GM12878 (cell line): Measurements from ENCODE around the gene MIA.
"Not testable (repeated sequence)": the region's sequence is repeated elsewhere in the genome, so short reads cannot be mapped to it uniquely, and the experiment has no call there.

ENCODE experiments used
- CHD4 ChIP-seq: fragments of 200-600 bp; sonication (generic); IDR thresholded peaks from 2 replicates; pipeline ENCODE4 v1.6.1; 2016; ENCODE audit warnings: mild to moderate bottlenecking
- EP300 ChIP-seq, 2 experiments: fragments of 150-350 bp in 1 of 2; IDR thresholded peaks; 2 replicates each; pipeline ENCODE4 v1.6.1; 2011 to 2012; ENCODE audit warnings: low read depth in 2 of 2, low read length in 2 of 2, borderline replicate concordance in 1 of 2, improper control_type of control experiment in 1 of 2, inconsistent platforms in 1 of 2; ENCODE audit not compliant: control insufficient read depth in 1 of 2
- EZH2 ChIP-seq: IDR thresholded peaks from 2 replicates; pipeline ENCODE4 v1.6.1; 2012; ENCODE audit warnings: low read depth, mild to moderate bottlenecking, control low read depth, inconsistent platforms, low read length, borderline replicate concordance; ENCODE audit not compliant: control insufficient read depth
- GABPA ChIP-seq: IDR thresholded peaks from 2 replicates; pipeline ENCODE4 v1.6.1; 2014; ENCODE audit warnings: antibody characterized with exemption, low read depth, mild to moderate bottlenecking, inconsistent platforms
- IKZF2 ChIP-seq, 2 experiments: fragments of 450-650 bp; IDR thresholded peaks; 2 replicates each; pipeline ENCODE4 v1.6.1; 2017; ENCODE audit warnings: mild to moderate bottlenecking in 2 of 2, moderate library complexity in 2 of 2
- KDM1A ChIP-seq: fragments of 200-600 bp; sonication (generic); IDR thresholded peaks from 2 replicates; pipeline ENCODE4 v1.6.1; 2016; ENCODE audit warnings: borderline replicate concordance
- POLR2A ChIP-seq: IDR thresholded peaks from 2 replicates; pipeline ENCODE4 v1.6.1; 2011; ENCODE audit warnings: low read depth, mild to moderate bottlenecking, low read length
- RAD51 ChIP-seq: fragments of 450-650 bp; IDR thresholded peaks from 2 replicates; pipeline ENCODE4 v1.6.1; 2016; ENCODE audit warnings: moderate library complexity, mild to moderate bottlenecking, inconsistent platforms
- RCOR1 ChIP-seq: conservative IDR thresholded peaks from 2 replicates; pipeline ENCODE4 v1.6.1; 2012; ENCODE audit warnings: low read depth, low read length, improper control_type of control experiment
- SIX5 ChIP-seq: IDR thresholded peaks from 2 replicates; pipeline ENCODE4 v1.6.1; 2011; ENCODE audit warnings: mild to moderate bottlenecking, low read depth, low read length, moderate library complexity; ENCODE audit not compliant: severe bottlenecking
- SRF ChIP-seq, 2 experiments: IDR thresholded peaks; 2 replicates each; pipeline ENCODE4 v1.6.1; 2011; ENCODE audit warnings: low read depth in 2 of 2, low read length in 2 of 2, mild to moderate bottlenecking in 1 of 2, moderate library complexity in 1 of 2
- TCF12 ChIP-seq: IDR thresholded peaks from 2 replicates; pipeline ENCODE4 v1.6.1; 2011; ENCODE audit warnings: low read depth, mild to moderate bottlenecking, low read length
- TF ChIP-seq, protein P1 (sequence below), 3 experiments: IDR thresholded peaks in 2 of 3; conservative IDR thresholded peaks in 1 of 3; 2 replicates each; pipeline ENCODE4 v1.5.1; 2011; ENCODE audit warnings: low read depth in 3 of 3, low read length in 3 of 3, mild to moderate bottlenecking in 3 of 3, control low read depth in 2 of 3, moderate library complexity in 2 of 3, inconsistent platforms in 1 of 3, mixed read lengths in 1 of 3; ENCODE audit not compliant: control insufficient read depth in 2 of 3, insufficient read depth in 1 of 3; ENCODE audit errors: extremely low read depth in 1 of 3
- TF ChIP-seq, protein P2 (sequence below): IDR thresholded peaks from 2 replicates; pipeline ENCODE4 v1.6.1; 2011; ENCODE audit warnings: borderline replicate concordance, low read depth, mild to moderate bottlenecking, moderate library complexity, low read length; ENCODE audit not compliant: insufficient read depth, poor library complexity, severe bottlenecking

DNA sequence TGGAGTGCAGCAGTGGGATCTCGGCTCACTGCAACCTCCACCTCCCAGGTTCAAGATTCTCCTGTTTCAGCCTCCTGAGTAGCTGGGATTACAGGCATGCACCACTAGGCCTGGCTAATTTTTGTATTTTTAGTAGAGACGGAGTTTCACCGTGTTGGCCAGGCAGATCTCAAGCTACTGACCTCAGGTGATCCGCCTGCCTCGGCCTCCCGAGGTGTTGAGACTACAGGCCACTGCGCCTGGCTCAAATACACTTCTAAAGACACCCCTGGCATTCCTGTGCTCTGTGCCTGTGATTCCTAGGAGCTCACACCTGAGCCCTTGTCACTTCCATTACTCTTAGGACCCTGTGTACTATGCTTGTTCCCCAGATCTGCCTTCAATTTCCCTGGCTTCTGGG is 37.2 kb downstream of the MIA start:
- TF ChIP-seq, protein P1, sequence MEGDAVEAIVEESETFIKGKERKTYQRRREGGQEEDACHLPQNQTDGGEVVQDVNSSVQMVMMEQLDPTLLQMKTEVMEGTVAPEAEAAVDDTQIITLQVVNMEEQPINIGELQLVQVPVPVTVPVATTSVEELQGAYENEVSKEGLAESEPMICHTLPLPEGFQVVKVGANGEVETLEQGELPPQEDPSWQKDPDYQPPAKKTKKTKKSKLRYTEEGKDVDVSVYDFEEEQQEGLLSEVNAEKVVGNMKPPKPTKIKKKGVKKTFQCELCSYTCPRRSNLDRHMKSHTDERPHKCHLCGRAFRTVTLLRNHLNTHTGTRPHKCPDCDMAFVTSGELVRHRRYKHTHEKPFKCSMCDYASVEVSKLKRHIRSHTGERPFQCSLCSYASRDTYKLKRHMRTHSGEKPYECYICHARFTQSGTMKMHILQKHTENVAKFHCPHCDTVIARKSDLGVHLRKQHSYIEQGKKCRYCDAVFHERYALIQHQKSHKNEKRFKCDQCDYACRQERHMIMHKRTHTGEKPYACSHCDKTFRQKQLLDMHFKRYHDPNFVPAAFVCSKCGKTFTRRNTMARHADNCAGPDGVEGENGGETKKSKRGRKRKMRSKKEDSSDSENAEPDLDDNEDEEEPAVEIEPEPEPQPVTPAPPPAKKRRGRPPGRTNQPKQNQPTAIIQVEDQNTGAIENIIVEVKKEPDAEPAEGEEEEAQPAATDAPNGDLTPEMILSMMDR (IDR thresholded peaks at IDR 0.05 in 2 of 3, conservative IDR thresholded peaks at IDR 0.05 in 1 of 3; ENCODE audit: control insufficient read depth in 2 of 3, extremely low read depth in 1 of 3, insufficient read depth in 1 of 3, low read depth in 3 of 3, low read length in 3 of 3): not testable (repeated sequence)
- TF ChIP-seq KDM1A; EZH2; RAD51; POLR2A; SRF (IDR thresholded peaks at IDR 0.05; ENCODE audit: low read depth in 2 of 2, low read length in 2 of 2); IKZF2 (IDR thresholded peaks at IDR 0.05); GABPA; EP300 (IDR thresholded peaks at IDR 0.05; ENCODE audit: borderline replicate concordance in 1 of 2, control insufficient read depth in 1 of 2, low read depth in 2 of 2, low read length in 2 of 2); SIX5; CHD4; TCF12; RCOR1: not testable (repeated sequence)
- TF ChIP-seq, protein P2, sequence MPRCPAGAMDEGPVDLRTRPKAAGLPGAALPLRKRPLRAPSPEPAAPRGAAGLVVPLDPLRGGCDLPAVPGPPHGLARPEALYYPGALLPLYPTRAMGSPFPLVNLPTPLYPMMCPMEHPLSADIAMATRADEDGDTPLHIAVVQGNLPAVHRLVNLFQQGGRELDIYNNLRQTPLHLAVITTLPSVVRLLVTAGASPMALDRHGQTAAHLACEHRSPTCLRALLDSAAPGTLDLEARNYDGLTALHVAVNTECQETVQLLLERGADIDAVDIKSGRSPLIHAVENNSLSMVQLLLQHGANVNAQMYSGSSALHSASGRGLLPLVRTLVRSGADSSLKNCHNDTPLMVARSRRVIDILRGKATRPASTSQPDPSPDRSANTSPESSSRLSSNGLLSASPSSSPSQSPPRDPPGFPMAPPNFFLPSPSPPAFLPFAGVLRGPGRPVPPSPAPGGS: not testable (repeated sequence)
